GM12878 (cell line): Measurements from ENCODE around the gene MCM6. TPM values are rescaled to one million over a fixed set of nuclear protein-coding genes. Genes with fewer than 3 reads are reported as not detected.

ENCODE experiments used
- ATAC-seq: fragments of 200-7000 bp; cut with Tn5 transposase; 3 replicates; pipeline ENCODE4 v1.9.1; 2020; ENCODE audit warnings: mild to moderate bottlenecking, moderate library complexity
- BruUV-seq: library from RNA; stranded (reverse); fragments of 400-500 nt; replicated peaks from 2 replicates; lab custom pipeline; 2021; lab: Mats Ljungman, UMichigan
- CTCF ChIA-PET: fragments of 300-600 bp; sonication (Branson Sonifier 250); formaldehyde crosslinking; extraction: SDS; loops from one replicate; lab custom pipeline; 2021; ENCODE audit warnings: inconsistent platforms; lab: Yijun Ruan, JAX
- POLR2A ChIA-PET: fragments of 350-600 bp; formaldehyde crosslinking; extraction: SDS; loops from one replicate; lab custom pipeline; 2021; ENCODE audit warnings: inconsistent platforms; lab: Charles Lee
- RAD21 ChIA-PET: fragments of 300-600 bp; sonication (Branson Sonifier 250); formaldehyde crosslinking; loops from one replicate; lab custom pipeline; 2023; ENCODE audit warnings: antibody characterized with exemption; ENCODE audit not compliant: unreplicated experiment; lab: Charles Lee
- SMC1A ChIA-PET: fragments of 300-600 bp; sonication (Branson Sonifier 250); formaldehyde crosslinking; loops from one replicate; lab custom pipeline; 2023; ENCODE audit not compliant: unreplicated experiment, uncharacterized antibody; lab: Charles Lee
- DNase-seq: peaks from one replicate; pipeline ENCODE4 v3.0.0-alpha.2; 2011; ENCODE audit warnings: low read depth, low spot score
- FAIRE-seq: peaks from 3 replicates; lab custom pipeline; 2011; peaks lifted over from hg19 to GRCh38; lab: Jason Lieb, UNC
- H2AFZ ChIP-seq: 2 replicates; pipeline ENCODE4 v1.6.0; 2011; ENCODE audit warnings: low read depth, low read length, control low read depth; ENCODE audit not compliant: control insufficient read depth
- H3K27ac ChIP-seq: 2 replicates; pipeline ENCODE4 v1.5.1; 2011; ENCODE audit warnings: control low read depth; ENCODE audit not compliant: control insufficient read depth, insufficient read depth
- H3K27me3 ChIP-seq, 2 experiments: replicated peaks in 1 of 2; 2 replicates each; pipeline versions ENCODE4 v1.6.0 to v1.6.1; 2011; ENCODE audit warnings: low read length in 1 of 2; ENCODE audit not compliant: control insufficient read depth in 2 of 2, insufficient read depth in 2 of 2
- H3K36me3 ChIP-seq, 2 experiments: 2 replicates each; pipeline ENCODE4 v1.5.1; 2011; ENCODE audit warnings: low read length in 1 of 2; ENCODE audit not compliant: control insufficient read depth in 2 of 2, insufficient read depth in 2 of 2
- H3K4me1 ChIP-seq: 2 replicates; pipeline ENCODE4 v1.6.1; 2011; ENCODE audit warnings: mild to moderate bottlenecking, low read length, moderate library complexity, mixed read lengths; ENCODE audit not compliant: control insufficient read depth, insufficient read depth
- H3K4me2 ChIP-seq: 2 replicates; pipeline ENCODE4 v1.6.0; 2011; ENCODE audit warnings: control low read depth; ENCODE audit not compliant: control insufficient read depth, insufficient read depth
- H3K4me3 ChIP-seq: fragments of 200-600 bp; sonication (generic); 2 replicates; pipeline ENCODE4 v1.5.1; 2016
- H3K79me2 ChIP-seq: 2 replicates; pipeline ENCODE4 v1.6.0; 2011; ENCODE audit warnings: low read length; ENCODE audit not compliant: control insufficient read depth, insufficient read depth
- H3K9ac ChIP-seq: 2 replicates; pipeline ENCODE4 v1.8.0; 2011; ENCODE audit warnings: low read length, control low read depth, mixed read lengths; ENCODE audit not compliant: control insufficient read depth, insufficient read depth
- H3K9me3 ChIP-seq: replicated peaks from 3 replicates; pipeline ENCODE4 v1.5.1; 2011; ENCODE audit warnings: mild to moderate bottlenecking, low read length; ENCODE audit not compliant: control insufficient read depth, insufficient read depth
- H4K20me1 ChIP-seq: 2 replicates; pipeline ENCODE4 v1.6.0; 2011; ENCODE audit not compliant: control insufficient read depth, insufficient read depth
- RAD51 ChIP-seq: fragments of 450-650 bp; IDR thresholded peaks from 2 replicates; pipeline ENCODE4 v1.6.1; 2016; ENCODE audit warnings: moderate library complexity, mild to moderate bottlenecking, inconsistent platforms
- SIX5 ChIP-seq: IDR thresholded peaks from 2 replicates; pipeline ENCODE4 v1.6.1; 2011; ENCODE audit warnings: mild to moderate bottlenecking, low read depth, low read length, moderate library complexity; ENCODE audit not compliant: severe bottlenecking
- ZZZ3 ChIP-seq: IDR thresholded peaks from 2 replicates; pipeline ENCODE4 v1.6.1; 2011; ENCODE audit warnings: low read depth; ENCODE audit not compliant: control insufficient read depth, insufficient read length
- WGBS: methylation state at CpG from one replicate; pipeline ENCODE4 v1.1.6; 2016; ENCODE audit warnings: low lambda C conversion rate; ENCODE audit not compliant: insufficient replicate concordance, insufficient coverage; ENCODE audit errors: missing lambda C conversion rate; 5-methylcytosine and 5-hydroxymethylcytosine counted together
- in situ Hi-C: fragments of 300-500 bp; cut with MboI; formaldehyde crosslinking; loops from 9 replicates; pipeline ENCODE4 v1.14.3; 2018; ENCODE audit warnings: mixed read lengths
- intact Hi-C: fragments of 100-400 bp; cut with micrococcal nuclease; formaldehyde crosslinking; loops from one replicate; pipeline ENCODE4 v1.14.2; 2022; ENCODE audit not compliant: unreplicated experiment
- polyA plus RNA-seq, 11 experiments: library from polyadenylated mRNA; depleted of rRNA in 4 of 11; unstranded in 6 of 11; stranded (reverse) in 5 of 11; fragments of >200 nt; fragmentation: Nextera tagmentation in 4 of 11; fragmentation: Illumina TruSeq in 1 of 11; extraction: Ambion mirVana in 4 of 11; extraction: Trizol in 1 of 11; gene quantifications; 1 replicate in 1 of 11; 2 replicates in 10 of 11; pipeline versions ENCODE4 v1.2.1 to v1.2.3, GENCODE V29; 2011 to 2016; ENCODE audit warnings: inconsistent platforms in 2 of 11, missing spikeins in 2 of 11, low read depth in 1 of 11
- total RNA-seq, 4 experiments: library from RNA; depleted of rRNA in 3 of 4; stranded (reverse); fragments of >200 nt in 3 of 4; fragmentation: Illumina TruSeq in 1 of 4; extraction: Trizol in 1 of 4; gene quantifications; 2 replicates each; pipeline versions ENCODE4 v1.2.1 to v1.2.3, GENCODE V29; 2013 to 2021
- TF ChIP-seq, protein P1 (sequence below): fragments of 150-350 bp; IDR thresholded peaks from 2 replicates; pipeline ENCODE4 v1.6.1; 2016; ENCODE audit warnings: low read depth, low read length

The MCM6 gene
- total and polyA plus RNA-seq, 10 of the 15 experiments (the other 5 are each of a cell fraction or from before 2014, with no cell fraction given) = 37.4 to 118 (median 82.2) TPM

DNA sequence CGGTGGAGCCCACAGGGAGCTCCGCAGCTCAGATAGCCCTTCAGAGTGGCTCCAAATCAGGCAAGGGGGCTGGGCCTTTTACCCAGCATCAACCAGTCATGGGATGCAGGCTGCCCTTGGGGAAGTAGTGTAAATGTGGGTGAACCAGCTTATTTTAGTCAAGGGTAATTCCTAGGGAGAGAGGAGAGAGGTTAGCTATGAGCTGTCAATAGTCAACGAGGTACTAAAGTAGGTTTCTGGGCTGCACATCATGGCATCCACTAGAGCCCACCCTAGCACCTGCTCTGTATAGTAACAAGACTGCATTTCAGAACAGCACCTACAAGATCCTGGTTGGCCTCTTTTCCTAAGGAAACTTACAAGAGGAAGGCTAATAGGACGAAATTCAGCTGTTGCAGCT, 9.5 kb upstream of the MCM6 start:
- Histone ChIP-seq H3K9me3 (no peaks in the 10 kb centered on the region; the same call in 2 of the 3 replicates), H3K4me1 (no peaks in the 10 kb centered on the region), H2AFZ (no peak overlapping the region), H4K20me1 (no peaks in the 10 kb centered on the region), H3K36me3 (no peaks in the 10 kb centered on the region)
- WGBS = 35% methylated on average over 4 of the region's 4 CpGs
- no peak for FAIRE-seq
- ATAC-seq = peak; percentile 52
- CTCF ChIA-PET = interaction anchor here (0.6 to 2.4 kb wide), 6 partner anchors 9 to 499 kb away, joined by 3 to 9 read pairs (median 4); partner anchors contain the start of gene MCM6
- TF ChIP-seq ZZZ3 = no peak
- TF ChIP-seq RAD51 = no peak
- TF ChIP-seq, protein P1, sequence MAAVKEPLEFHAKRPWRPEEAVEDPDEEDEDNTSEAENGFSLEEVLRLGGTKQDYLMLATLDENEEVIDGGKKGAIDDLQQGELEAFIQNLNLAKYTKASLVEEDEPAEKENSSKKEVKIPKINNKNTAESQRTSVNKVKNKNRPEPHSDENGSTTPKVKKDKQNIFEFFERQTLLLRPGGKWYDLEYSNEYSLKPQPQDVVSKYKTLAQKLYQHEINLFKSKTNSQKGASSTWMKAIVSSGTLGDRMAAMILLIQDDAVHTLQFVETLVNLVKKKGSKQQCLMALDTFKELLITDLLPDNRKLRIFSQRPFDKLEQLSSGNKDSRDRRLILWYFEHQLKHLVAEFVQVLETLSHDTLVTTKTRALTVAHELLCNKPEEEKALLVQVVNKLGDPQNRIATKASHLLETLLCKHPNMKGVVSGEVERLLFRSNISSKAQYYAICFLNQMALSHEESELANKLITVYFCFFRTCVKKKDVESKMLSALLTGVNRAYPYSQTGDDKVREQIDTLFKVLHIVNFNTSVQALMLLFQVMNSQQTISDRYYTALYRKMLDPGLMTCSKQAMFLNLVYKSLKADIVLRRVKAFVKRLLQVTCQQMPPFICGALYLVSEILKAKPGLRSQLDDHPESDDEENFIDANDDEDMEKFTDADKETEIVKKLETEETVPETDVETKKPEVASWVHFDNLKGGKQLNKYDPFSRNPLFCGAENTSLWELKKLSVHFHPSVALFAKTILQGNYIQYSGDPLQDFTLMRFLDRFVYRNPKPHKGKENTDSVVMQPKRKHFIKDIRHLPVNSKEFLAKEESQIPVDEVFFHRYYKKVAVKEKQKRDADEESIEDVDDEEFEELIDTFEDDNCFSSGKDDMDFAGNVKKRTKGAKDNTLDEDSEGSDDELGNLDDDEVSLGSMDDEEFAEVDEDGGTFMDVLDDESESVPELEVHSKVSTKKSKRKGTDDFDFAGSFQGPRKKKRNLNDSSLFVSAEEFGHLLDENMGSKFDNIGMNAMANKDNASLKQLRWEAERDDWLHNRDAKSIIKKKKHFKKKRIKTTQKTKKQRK = no peak
- no peak for TF ChIP-seq SIX5
- TF ChIP-seq, all 136 proteins: peak for 0
- Histone ChIP-seq H3K79me2 (no peaks in the 10 kb centered on the region), H3K27ac (no peak overlapping the region), H3K4me3 (no peak overlapping the region), H3K9ac (no peak overlapping the region), H3K4me2 (no peak overlapping the region), H3K27me3 (no peaks in the 10 kb centered on the region)
- RAD21 ChIA-PET = interaction anchor here (1.6 kb wide), 1 partner anchor 499 kb away, joined by 4 read pairs; no protein-coding TSS in a partner anchor
- POLR2A ChIA-PET = no interaction called here
- SMC1A ChIA-PET = interaction anchor here (0.6 to 1.0 kb wide), 4 partner anchors 10 to 28 kb away, joined by 3 read pairs; no protein-coding TSS in a partner anchor
- in situ Hi-C loops = no loop called here
- intact Hi-C loops = no loop called here
- BruUV-seq = no TSS peak
- no peak for DNase-seq
